DND-41 (cell line): ENCODE measurements around the gene FBLN5.

Experiments used
- ATAC-seq: fragments of 200-7000 bp; cut with Tn5 transposase; 3 replicates; pipeline ENCODE4 v1.9.1; 2021; ENCODE audit warnings: low read depth; ENCODE audit not compliant: insufficient read depth
- DNase-seq: peaks from one replicate; pipeline ENCODE4 v3.0.0-alpha.2; 2020
- H2AFZ ChIP-seq: 2 replicates; pipeline ENCODE4 v1.6.0; 2012; ENCODE audit warnings: low read depth, low read length
- H3K27ac ChIP-seq: 2 replicates; pipeline ENCODE4 v1.5.1; 2012; ENCODE audit warnings: low read length, inconsistent platforms
- H3K27me3 ChIP-seq: fragments of 200-600 bp; sonication (generic); 2 replicates; pipeline ENCODE4 v1.6.0; 2012; ENCODE audit warnings: low read length, mild to moderate bottlenecking, inconsistent platforms; ENCODE audit not compliant: insufficient read depth, poor library complexity
- H3K36me3 ChIP-seq: 2 replicates; pipeline ENCODE4 v1.5.1; 2012; ENCODE audit warnings: low read length, inconsistent platforms; ENCODE audit not compliant: insufficient read depth
- H3K4me1 ChIP-seq: 2 replicates; pipeline ENCODE4 v1.5.1; 2012; ENCODE audit warnings: mild to moderate bottlenecking, low read length; ENCODE audit not compliant: insufficient read depth
- H3K4me2 ChIP-seq: 2 replicates; pipeline ENCODE4 v1.6.0; 2012; ENCODE audit warnings: mild to moderate bottlenecking, moderate library complexity, low read length, inconsistent platforms; ENCODE audit not compliant: insufficient read depth
- H3K4me3 ChIP-seq, 2 experiments: fragments of 200-600 bp in 1 of 2; shearing (Covaris generic) in 1 of 2; 2 replicates each; pipeline ENCODE4 v1.5.1; 2012 to 2016; ENCODE audit warnings: inconsistent platforms in 2 of 2, low read length in 2 of 2, mild to moderate bottlenecking in 2 of 2, low read depth in 1 of 2, moderate library complexity in 1 of 2
- H3K79me2 ChIP-seq: 2 replicates; pipeline ENCODE4 v1.6.0; 2012; ENCODE audit warnings: low read length, inconsistent platforms; ENCODE audit not compliant: insufficient read depth
- H3K9ac ChIP-seq: 2 replicates; pipeline ENCODE4 v1.6.0; 2012; ENCODE audit warnings: low read depth, mild to moderate bottlenecking, inconsistent platforms, low read length, moderate library complexity
- H3K9me3 ChIP-seq: 2 replicates; pipeline ENCODE4 v1.5.1; 2012; ENCODE audit warnings: low read length, moderate library complexity, mild to moderate bottlenecking, inconsistent platforms; ENCODE audit not compliant: insufficient read depth, severe bottlenecking
- H4K20me1 ChIP-seq: 2 replicates; pipeline ENCODE4 v1.6.0; 2012; ENCODE audit warnings: low read length; ENCODE audit not compliant: insufficient read depth
- EZH2 ChIP-seq: IDR thresholded peaks from 3 replicates; pipeline ENCODE4 v1.6.1; 2012; ENCODE audit warnings: borderline replicate concordance, low read depth, mild to moderate bottlenecking, moderate library complexity, low read length, inconsistent platforms; ENCODE audit not compliant: severe bottlenecking
- TF ChIP-seq, protein P1 (sequence below): IDR thresholded peaks from 2 replicates; pipeline ENCODE4 v1.5.1; 2012; ENCODE audit warnings: borderline replicate concordance, low read length, moderate library complexity, mild to moderate bottlenecking; ENCODE audit not compliant: poor library complexity, severe bottlenecking; ENCODE audit errors: extremely low read depth

Gene FBLN5

DNA sequence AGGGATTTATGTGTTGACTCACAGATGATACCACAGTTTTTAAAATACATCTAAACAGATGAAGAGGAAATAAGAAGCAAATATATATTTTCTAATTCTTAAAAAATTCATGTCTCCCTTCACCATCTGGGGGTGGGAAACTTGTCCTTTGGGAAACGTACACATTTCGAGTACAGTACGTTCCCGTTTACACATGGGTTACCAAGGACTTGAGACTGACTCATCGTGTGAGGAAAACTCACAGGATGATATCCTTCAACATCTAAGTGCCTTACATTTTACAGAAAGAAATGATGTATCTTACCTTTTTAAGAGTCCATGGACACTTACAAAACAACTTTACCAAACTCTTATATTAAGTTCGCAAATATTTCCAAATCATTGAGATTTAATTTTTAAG lies 16.0 kb upstream of the FBLN5 start:
- H3K79me2 ChIP-seq: no peaks in the 10 kb centered on the region
- no peaks in the 10 kb centered on the region for H4K20me1 ChIP-seq
- DNase-seq (no peak), ATAC-seq (no peak)
- H3K36me3 ChIP-seq: peaks cover 3% of the 10 kb centered on the region; the same call in 1 of the 2 replicates
- TF ChIP-seq, protein P1, sequence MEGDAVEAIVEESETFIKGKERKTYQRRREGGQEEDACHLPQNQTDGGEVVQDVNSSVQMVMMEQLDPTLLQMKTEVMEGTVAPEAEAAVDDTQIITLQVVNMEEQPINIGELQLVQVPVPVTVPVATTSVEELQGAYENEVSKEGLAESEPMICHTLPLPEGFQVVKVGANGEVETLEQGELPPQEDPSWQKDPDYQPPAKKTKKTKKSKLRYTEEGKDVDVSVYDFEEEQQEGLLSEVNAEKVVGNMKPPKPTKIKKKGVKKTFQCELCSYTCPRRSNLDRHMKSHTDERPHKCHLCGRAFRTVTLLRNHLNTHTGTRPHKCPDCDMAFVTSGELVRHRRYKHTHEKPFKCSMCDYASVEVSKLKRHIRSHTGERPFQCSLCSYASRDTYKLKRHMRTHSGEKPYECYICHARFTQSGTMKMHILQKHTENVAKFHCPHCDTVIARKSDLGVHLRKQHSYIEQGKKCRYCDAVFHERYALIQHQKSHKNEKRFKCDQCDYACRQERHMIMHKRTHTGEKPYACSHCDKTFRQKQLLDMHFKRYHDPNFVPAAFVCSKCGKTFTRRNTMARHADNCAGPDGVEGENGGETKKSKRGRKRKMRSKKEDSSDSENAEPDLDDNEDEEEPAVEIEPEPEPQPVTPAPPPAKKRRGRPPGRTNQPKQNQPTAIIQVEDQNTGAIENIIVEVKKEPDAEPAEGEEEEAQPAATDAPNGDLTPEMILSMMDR: no peak
- TF ChIP-seq EZH2: no peak
- H3K27me3 ChIP-seq: no peaks in the 10 kb centered on the region
- no peaks in the 10 kb centered on the region for H3K9me3 ChIP-seq
- H3K27ac ChIP-seq: no peak overlapping the region
- H2AFZ ChIP-seq: no peak overlapping the region
- no peak overlapping the region for H3K4me2 ChIP-seq
- H3K4me1 ChIP-seq: no peaks in the 10 kb centered on the region
- H3K9ac ChIP-seq: no peak overlapping the region
- no peak overlapping the region for H3K4me3 ChIP-seq

DNA sequence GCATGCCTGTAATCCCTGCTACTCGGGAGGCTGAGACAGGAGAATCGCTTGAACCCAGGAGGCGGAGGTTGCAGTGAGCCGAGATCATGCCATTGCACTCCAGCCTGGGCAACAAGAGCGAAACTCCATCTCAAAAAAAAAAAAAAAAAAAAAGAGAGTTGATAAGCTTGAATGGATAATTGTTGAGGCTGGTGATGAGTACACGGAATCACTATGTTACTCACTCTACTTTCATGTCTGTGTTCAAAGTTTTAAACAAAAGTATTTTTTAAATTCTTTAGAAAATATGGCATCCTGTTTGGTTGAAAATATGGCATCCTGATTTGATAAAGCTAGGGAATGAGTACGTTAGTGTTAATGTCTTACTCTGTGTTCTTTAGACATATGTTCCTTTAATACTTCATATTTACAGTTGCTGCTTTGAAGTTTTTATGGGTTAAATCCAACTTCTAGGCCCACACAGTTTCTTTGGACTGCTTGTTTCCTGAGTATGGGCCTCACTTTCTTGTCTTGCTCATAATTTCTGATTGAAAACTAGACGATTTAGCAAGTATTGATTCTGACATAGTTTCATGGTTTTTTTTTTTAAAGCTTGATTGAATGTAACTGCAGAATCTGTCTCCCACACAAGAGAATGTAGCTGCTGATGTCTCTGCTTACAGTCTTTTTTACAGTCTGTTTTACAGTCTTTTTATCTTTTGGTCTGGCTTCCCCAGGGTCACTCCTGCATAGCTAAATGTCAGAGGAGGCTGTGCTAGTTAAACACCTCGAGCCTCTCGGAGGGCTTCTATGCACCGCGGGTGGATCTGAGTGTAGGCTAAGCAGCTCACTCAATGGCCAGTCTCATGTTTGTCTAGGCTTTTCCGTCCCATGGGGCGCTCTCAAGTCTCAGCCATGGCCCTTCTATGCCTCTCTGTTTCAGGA lies 14.1 kb upstream of the FBLN5 start:
- no peak overlapping the region for H2AFZ ChIP-seq
- no peak overlapping the region for H3K4me2 ChIP-seq
- TF ChIP-seq, protein P1: no peak
- TF ChIP-seq EZH2: no peak
- no peaks in the 10 kb centered on the region for H4K20me1 ChIP-seq
- DNase-seq (no peak), ATAC-seq (no peak)
- no peaks in the 10 kb centered on the region for H3K27me3 ChIP-seq
- H3K4me3 ChIP-seq: no peak overlapping the region
- H3K9ac ChIP-seq: no peak overlapping the region
- H3K36me3 ChIP-seq: no peaks in the 10 kb centered on the region
- H3K27ac ChIP-seq: no peak overlapping the region
- no peaks in the 10 kb centered on the region for H3K9me3 ChIP-seq
- no peaks in the 10 kb centered on the region for H3K4me1 ChIP-seq
- H3K79me2 ChIP-seq: no peaks in the 10 kb centered on the region

DNA sequence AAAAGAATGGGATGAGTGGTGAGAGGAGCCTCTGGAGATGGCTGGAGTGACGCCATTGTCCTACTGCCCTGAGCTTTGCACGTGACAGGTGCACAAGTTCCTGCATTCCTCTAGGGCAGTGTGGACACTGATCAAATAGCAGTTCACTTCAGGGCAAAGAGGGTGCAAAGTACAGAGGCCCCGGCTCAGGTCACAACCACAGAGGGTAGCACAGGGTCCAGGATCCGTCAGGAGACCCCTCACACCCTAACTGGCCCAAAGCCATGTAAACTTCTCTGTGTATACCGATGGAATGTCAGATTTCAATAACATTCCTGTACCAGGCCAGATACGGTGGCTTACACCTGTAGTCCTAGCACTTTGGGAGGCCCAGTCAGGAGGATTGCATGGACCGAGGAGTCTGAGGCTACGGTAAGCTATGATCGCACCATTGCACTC lies 10.4 kb upstream of the FBLN5 start:
- no peak overlapping the region for H3K4me3 ChIP-seq
- H3K4me2 ChIP-seq: no peak overlapping the region
- H3K9ac ChIP-seq: no peak overlapping the region
- no peak for ATAC-seq
- no peak overlapping the region for H2AFZ ChIP-seq
- no peaks in the 10 kb centered on the region for H3K27me3 ChIP-seq
- no peak overlapping the region for H3K27ac ChIP-seq
- no peaks in the 10 kb centered on the region for H3K4me1 ChIP-seq
- H3K36me3 ChIP-seq: no peaks in the 10 kb centered on the region
- no peaks in the 10 kb centered on the region for H4K20me1 ChIP-seq
- TF ChIP-seq, protein P1: no peak
- TF ChIP-seq EZH2: no peak
- no peaks in the 10 kb centered on the region for H3K79me2 ChIP-seq
- no peak for DNase-seq
- no peaks in the 10 kb centered on the region for H3K9me3 ChIP-seq
